MM.1S (cell line): ENCODE measurements around the gene NIPBL.
"Not testable (repeated sequence)": the region's sequence is repeated elsewhere in the genome, so short reads cannot be mapped to it uniquely, and the experiment has no call there.

Source experiments
- EZH2 ChIP-seq: fragments of 300-600 bp; sonication (generic); optimal IDR thresholded peaks from 2 replicates; pipeline ENCODE3; 2017; ENCODE audit warnings: low read depth, mild to moderate bottlenecking, antibody characterized with exemption, low read length, mixed read lengths
- TF ChIP-seq, protein P1 (sequence below): fragments of 300-600 bp; sonication (generic); IDR thresholded peaks from 2 replicates; pipeline ENCODE4 v1.5.1; 2016; ENCODE audit warnings: antibody characterized with exemption, low read length, mixed read lengths

DNA sequence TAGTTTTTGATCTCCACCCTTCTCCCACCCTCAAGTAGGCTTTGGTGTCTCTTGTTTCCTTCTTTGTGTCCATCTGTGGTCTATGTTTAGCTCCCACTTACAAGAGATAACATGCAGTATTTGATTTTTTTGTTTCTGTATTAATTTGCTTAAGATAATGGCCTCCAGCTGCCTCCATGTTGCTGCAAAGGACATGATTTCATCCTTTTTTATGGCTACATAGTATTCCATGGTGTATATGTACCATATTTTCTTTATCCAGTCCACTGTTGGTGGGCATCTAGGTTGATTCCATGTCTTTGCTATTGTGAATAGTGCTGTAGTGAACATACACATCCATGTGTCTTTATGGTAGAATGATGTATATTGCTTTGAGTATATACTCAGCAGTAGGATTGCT, 24.5 kb downstream of the NIPBL start:
- TF ChIP-seq, protein P1, sequence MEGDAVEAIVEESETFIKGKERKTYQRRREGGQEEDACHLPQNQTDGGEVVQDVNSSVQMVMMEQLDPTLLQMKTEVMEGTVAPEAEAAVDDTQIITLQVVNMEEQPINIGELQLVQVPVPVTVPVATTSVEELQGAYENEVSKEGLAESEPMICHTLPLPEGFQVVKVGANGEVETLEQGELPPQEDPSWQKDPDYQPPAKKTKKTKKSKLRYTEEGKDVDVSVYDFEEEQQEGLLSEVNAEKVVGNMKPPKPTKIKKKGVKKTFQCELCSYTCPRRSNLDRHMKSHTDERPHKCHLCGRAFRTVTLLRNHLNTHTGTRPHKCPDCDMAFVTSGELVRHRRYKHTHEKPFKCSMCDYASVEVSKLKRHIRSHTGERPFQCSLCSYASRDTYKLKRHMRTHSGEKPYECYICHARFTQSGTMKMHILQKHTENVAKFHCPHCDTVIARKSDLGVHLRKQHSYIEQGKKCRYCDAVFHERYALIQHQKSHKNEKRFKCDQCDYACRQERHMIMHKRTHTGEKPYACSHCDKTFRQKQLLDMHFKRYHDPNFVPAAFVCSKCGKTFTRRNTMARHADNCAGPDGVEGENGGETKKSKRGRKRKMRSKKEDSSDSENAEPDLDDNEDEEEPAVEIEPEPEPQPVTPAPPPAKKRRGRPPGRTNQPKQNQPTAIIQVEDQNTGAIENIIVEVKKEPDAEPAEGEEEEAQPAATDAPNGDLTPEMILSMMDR: not testable (repeated sequence)
- not testable (repeated sequence) for TF ChIP-seq EZH2
